Neural cell (in vitro differentiated cells): ENCODE results near the gene MACF1.

Experiments
- EP300 ChIP-seq: fragments of 450-650 bp; conservative IDR thresholded peaks from 2 replicates; pipeline ENCODE4 v1.6.1; 2014; ENCODE audit warnings: antibody characterized with exemption, mild to moderate bottlenecking, moderate library complexity; ENCODE audit not compliant: poor library complexity, severe bottlenecking
- EZH2 ChIP-seq: fragments of 200-600, 300-800 bp; shearing (Covaris generic), sonication (generic); IDR thresholded peaks from 2 replicates; pipeline ENCODE4 v1.6.1; 2014; ENCODE audit warnings: antibody characterized with exemption, low read length, borderline replicate concordance, mild to moderate bottlenecking; ENCODE audit not compliant: insufficient read depth, poor library complexity, severe bottlenecking
- POLR2AphosphoS5 ChIP-seq: IDR thresholded peaks from 2 replicates; pipeline ENCODE4 v1.6.1; 2012
- RAD21 ChIP-seq: fragments of 450-650 bp; conservative IDR thresholded peaks from 2 replicates; pipeline ENCODE4 v1.6.1; 2014; ENCODE audit warnings: antibody characterized with exemption, mild to moderate bottlenecking, moderate library complexity
- SMC3 ChIP-seq: fragments of 450-650 bp; conservative IDR thresholded peaks from 2 replicates; pipeline ENCODE4 v1.6.1; 2014; ENCODE audit warnings: antibody characterized with exemption, mild to moderate bottlenecking, moderate library complexity; ENCODE audit not compliant: poor library complexity
- TAF1 ChIP-seq: IDR thresholded peaks from 2 replicates; pipeline ENCODE4 v1.6.1; 2012; ENCODE audit warnings: low read depth
- TF ChIP-seq, protein P1 (sequence below): fragments of 450-650 bp; IDR thresholded peaks from 2 replicates; pipeline ENCODE4 v1.5.1; 2014; ENCODE audit warnings: antibody characterized with exemption, mild to moderate bottlenecking, moderate library complexity; ENCODE audit not compliant: poor library complexity, severe bottlenecking
- TF ChIP-seq, protein P2 (sequence below): IDR thresholded peaks from 2 replicates; pipeline ENCODE4 v1.6.1; 2012; ENCODE audit warnings: borderline replicate concordance

DNA sequence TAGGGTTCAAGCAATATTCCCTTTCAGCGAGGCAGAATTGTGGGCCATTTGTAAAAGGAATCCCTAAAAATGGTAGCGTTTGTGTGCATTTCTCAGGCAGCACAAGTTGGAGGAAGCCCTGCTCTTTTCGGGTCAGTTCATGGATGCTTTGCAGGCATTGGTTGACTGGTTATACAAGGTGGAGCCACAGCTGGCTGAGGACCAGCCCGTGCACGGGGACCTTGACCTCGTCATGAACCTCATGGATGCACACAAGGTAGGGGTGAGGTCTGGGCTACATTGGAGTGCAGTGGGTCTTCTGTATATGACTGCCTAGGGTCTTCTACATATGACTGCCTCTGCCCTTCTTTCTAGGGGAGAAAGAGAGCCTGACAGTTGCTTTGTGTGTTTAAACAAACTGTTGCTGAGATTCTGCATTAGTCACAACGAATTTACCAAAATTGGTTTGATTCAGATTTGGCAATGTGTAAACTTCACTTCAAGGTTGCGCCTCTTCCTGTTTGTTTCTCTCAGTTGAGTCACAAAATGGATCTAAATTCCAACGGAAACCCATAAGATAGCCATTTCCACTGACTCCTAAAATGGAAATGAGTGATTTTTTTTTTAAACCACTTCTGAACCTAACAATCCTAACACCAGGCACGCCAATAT, 246.6 kb downstream of the MACF1 start:
- TF ChIP-seq, protein P1, sequence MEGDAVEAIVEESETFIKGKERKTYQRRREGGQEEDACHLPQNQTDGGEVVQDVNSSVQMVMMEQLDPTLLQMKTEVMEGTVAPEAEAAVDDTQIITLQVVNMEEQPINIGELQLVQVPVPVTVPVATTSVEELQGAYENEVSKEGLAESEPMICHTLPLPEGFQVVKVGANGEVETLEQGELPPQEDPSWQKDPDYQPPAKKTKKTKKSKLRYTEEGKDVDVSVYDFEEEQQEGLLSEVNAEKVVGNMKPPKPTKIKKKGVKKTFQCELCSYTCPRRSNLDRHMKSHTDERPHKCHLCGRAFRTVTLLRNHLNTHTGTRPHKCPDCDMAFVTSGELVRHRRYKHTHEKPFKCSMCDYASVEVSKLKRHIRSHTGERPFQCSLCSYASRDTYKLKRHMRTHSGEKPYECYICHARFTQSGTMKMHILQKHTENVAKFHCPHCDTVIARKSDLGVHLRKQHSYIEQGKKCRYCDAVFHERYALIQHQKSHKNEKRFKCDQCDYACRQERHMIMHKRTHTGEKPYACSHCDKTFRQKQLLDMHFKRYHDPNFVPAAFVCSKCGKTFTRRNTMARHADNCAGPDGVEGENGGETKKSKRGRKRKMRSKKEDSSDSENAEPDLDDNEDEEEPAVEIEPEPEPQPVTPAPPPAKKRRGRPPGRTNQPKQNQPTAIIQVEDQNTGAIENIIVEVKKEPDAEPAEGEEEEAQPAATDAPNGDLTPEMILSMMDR: no peak
- TF ChIP-seq, protein P2, sequence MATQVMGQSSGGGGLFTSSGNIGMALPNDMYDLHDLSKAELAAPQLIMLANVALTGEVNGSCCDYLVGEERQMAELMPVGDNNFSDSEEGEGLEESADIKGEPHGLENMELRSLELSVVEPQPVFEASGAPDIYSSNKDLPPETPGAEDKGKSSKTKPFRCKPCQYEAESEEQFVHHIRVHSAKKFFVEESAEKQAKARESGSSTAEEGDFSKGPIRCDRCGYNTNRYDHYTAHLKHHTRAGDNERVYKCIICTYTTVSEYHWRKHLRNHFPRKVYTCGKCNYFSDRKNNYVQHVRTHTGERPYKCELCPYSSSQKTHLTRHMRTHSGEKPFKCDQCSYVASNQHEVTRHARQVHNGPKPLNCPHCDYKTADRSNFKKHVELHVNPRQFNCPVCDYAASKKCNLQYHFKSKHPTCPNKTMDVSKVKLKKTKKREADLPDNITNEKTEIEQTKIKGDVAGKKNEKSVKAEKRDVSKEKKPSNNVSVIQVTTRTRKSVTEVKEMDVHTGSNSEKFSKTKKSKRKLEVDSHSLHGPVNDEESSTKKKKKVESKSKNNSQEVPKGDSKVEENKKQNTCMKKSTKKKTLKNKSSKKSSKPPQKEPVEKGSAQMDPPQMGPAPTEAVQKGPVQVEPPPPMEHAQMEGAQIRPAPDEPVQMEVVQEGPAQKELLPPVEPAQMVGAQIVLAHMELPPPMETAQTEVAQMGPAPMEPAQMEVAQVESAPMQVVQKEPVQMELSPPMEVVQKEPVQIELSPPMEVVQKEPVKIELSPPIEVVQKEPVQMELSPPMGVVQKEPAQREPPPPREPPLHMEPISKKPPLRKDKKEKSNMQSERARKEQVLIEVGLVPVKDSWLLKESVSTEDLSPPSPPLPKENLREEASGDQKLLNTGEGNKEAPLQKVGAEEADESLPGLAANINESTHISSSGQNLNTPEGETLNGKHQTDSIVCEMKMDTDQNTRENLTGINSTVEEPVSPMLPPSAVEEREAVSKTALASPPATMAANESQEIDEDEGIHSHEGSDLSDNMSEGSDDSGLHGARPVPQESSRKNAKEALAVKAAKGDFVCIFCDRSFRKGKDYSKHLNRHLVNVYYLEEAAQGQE: no peak
- TF ChIP-seq EP300 (no peak), RAD21 (no peak), EZH2 (no peak), SMC3 (no peak), POLR2AphosphoS5 (no peak), TAF1 (no peak)
